ENCODE data around the gene SLC26A6. TPM values are rescaled to one million over a fixed set of nuclear protein-coding genes. Genes with fewer than 3 reads are reported as not detected.

Gene SLC26A6
- total and polyA plus RNA-seq, 2 donors from 2014 or later, result 15.4 to 20.6 TPM

GRCh38 chr3:48619541-48620524 lies 15.4 kb downstream of the SLC26A6 start:
- Histone ChIP-seq H3K27me3 (ENCODE audit: control insufficient read depth, insufficient read depth, low read length) (no peaks in the 10 kb centered on the region), H3K4me1 (ENCODE audit: control insufficient read depth in 2 of 3, insufficient read depth in 2 of 3, low read depth in 1 of 3, low read length in 3 of 3) (no peaks in the 10 kb centered on the region), H3K27ac (ENCODE audit: low read depth in 2 of 2, low read length in 2 of 2) (no peak overlapping the region), H3K9me3 (ENCODE audit: control insufficient read depth in 2 of 3, insufficient read depth in 1 of 3, low read length in 3 of 3) (peaks cover 0 to 8% (median 1%) of the 10 kb centered on the region in 3 donors), H3K9ac (ENCODE audit: low read length in 3 of 3) (no peak overlapping the region), H3K4me3 (ENCODE audit: low read length in 3 of 3) (no peak overlapping the region), H3K36me3 (ENCODE audit: control insufficient read depth in 2 of 3, insufficient read depth in 3 of 3, low read length in 3 of 3) (no peaks in the 10 kb centered on the region)
- DNase-seq (no peak), FAIRE-seq (no peak)
- no peak for TF ChIP-seq CTCF (IDR thresholded peaks at IDR 0.05; ENCODE audit: borderline replicate concordance, extremely low read depth, insufficient read depth)
- intact Hi-C loops (cut with DNase I), result no loop called here

GRCh38 chr3:48617559-48617958 lies 17.7 kb downstream of the SLC26A6 start:
- FAIRE-seq, result no peak
- intact Hi-C loops (cut with DNase I), result no loop called here
- Histone ChIP-seq H3K27ac (ENCODE audit: low read depth in 2 of 2, low read length in 2 of 2) (no peak overlapping the region), H3K4me3 (ENCODE audit: low read length in 3 of 3) (no peak overlapping the region), H3K9me3 (ENCODE audit: control insufficient read depth in 2 of 3, insufficient read depth in 1 of 3, low read length in 3 of 3) (peaks cover 0 to 8% (median 1%) of the 10 kb centered on the region in 3 donors), H3K9ac (ENCODE audit: low read length in 3 of 3) (no peak overlapping the region), H3K36me3 (ENCODE audit: control insufficient read depth in 2 of 3, insufficient read depth in 3 of 3, low read length in 3 of 3) (no peaks in the 10 kb centered on the region), H3K4me1 (ENCODE audit: control insufficient read depth in 2 of 3, insufficient read depth in 2 of 3, low read depth in 1 of 3, low read length in 3 of 3) (no peaks in the 10 kb centered on the region), H3K27me3 (ENCODE audit: control insufficient read depth, insufficient read depth, low read length) (no peaks in the 10 kb centered on the region)
- no peak for TF ChIP-seq CTCF (IDR thresholded peaks at IDR 0.05; ENCODE audit: borderline replicate concordance, extremely low read depth, insufficient read depth)
- no peak for DNase-seq

- TF ChIP-seq CTCF (IDR thresholded peaks at IDR 0.05; ENCODE audit: borderline replicate concordance, extremely low read depth, insufficient read depth), result no peak
- no peak overlapping the region for H3K9ac ChIP-seq (ENCODE audit: low read length in 3 of 3)
- FAIRE-seq, result no peak
- intact Hi-C loops (cut with DNase I), result no loop called here
- no peak for DNase-seq
- H3K9me3 ChIP-seq (ENCODE audit: control insufficient read depth in 2 of 3, insufficient read depth in 1 of 3, low read length in 3 of 3), result peaks cover 0 to 8% (median 1%) of the 10 kb centered on the region in 3 donors
- H3K4me3 ChIP-seq (ENCODE audit: low read length in 3 of 3), result no peak overlapping the region
- H3K27me3 ChIP-seq (ENCODE audit: control insufficient read depth, insufficient read depth, low read length), result no peaks in the 10 kb centered on the region
- no peaks in the 10 kb centered on the region for H3K4me1 ChIP-seq (ENCODE audit: control insufficient read depth in 2 of 3, insufficient read depth in 2 of 3, low read depth in 1 of 3, low read length in 3 of 3)
- no peak overlapping the region for H3K27ac ChIP-seq (ENCODE audit: low read depth in 2 of 2, low read length in 2 of 2)
- no peaks in the 10 kb centered on the region for H3K36me3 ChIP-seq (ENCODE audit: control insufficient read depth in 2 of 3, insufficient read depth in 3 of 3, low read length in 3 of 3)
Measured at GRCh38 chr3:48614044-48614443, 21.2 kb downstream of the SLC26A6 start.

Data from kidney (tissue), 14 donors.